Embryonic facial prominence (tissue), 1 donor: ENCODE measurements around the gene ARL8B.
"Not testable (repeated sequence)": the region's sequence is repeated elsewhere in the genome, so short reads cannot be mapped to it uniquely, and the experiment has no call there.

Source experiments
- DNase-seq: peaks from one replicate; pipeline ENCODE4 v3.0.0-alpha.2; 2016; ENCODE audit errors: extremely low spot score

Gene ARL8B

GRCh38 chr3:5122030-5122740, at the start of gene ARL8B:
TSS of gene ARL8B (plus strand) at chr3:5122292. CDS start at chr3:5122466, 174 bp downstream.
- DNase-seq, result peak; percentile 59

- DNase-seq, result no peak
These were observed 48.6 kb upstream of the ARL8B start for GRCh38 chr3:5073374-5074085.

DNA sequence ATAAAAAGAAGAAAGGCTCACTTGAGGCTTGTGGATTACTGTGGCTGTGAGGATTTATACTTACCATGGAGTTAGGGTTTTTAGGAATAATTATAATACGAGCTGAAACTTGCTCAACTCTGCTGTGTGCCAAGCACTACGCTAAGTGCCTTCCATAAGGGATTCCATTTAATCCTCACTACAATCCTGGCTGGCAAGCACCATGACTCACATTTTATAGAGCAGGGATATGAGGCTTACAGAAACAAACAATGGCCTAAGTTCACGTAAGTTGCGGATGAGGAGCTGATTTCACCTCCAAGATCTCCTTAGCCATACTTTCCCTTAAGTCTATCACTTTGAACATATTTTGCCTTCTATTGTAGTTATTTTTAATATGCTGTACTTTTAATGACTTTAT, 43.9 kb upstream of the ARL8B start:
- no peak for DNase-seq

DNA sequence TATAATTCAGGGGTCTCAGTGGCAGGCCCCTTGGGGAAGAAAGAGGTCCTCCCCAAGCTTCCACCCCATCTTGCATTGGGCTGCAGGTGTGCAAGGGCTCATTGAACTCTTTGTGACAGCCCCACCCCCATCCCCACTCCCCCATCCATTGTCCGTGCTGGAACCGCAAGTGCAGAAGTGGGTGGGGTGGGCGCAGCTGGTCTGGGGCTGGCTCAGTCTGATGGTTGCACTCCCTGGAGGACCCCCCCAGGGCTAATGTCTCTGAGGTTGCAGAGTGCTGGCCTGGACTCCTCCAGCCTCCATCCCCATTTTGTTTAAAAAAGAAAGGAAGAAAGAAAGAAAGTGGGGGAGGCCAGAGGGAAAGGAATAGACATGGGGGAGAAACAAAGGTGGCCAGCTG, 42.3 kb upstream of the ARL8B start:
- DNase-seq, result no peak

GRCh38 chr3:5080779-5081550, 41.1 kb upstream of the ARL8B start:
- no peak for DNase-seq

DNA sequence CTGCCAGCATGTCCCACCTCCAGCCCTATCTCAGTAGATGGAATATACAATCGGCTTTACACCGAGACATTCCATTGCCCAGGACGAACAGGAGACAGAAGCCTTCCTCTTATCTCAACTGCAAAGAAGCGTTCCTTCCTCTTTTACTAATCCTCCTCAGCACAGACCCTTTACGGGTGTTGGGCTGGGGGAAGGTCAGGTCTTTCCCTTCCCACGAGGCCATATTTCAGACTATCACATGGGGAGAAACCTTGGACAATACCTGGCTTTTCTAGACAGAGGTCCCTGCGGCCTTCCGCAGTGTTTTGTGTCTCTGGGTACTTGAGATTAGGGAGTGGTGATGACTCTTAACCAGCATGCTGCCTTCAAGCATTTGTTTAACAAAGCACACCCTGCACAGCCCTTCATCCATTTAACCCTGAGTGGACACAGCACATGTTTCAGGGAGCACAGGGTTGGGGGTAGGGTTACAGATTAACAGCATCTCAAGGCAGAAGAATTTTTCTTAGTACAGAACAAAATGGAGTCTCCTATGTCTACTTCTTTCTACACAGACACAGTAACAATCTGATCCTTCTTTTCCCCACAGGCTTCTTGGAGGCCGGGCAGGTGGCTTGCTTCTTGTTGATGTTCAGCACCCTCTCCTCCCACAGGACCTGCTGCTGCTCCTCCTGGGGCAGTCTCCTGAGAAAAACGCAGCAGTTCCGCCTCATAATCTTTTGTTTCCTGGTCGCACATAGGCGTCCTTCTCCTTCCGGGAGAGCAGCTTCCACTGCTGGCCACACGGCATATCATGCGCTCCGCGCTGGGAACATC, 39.9 kb upstream of the ARL8B start:
- not testable (repeated sequence) for DNase-seq

DNA sequence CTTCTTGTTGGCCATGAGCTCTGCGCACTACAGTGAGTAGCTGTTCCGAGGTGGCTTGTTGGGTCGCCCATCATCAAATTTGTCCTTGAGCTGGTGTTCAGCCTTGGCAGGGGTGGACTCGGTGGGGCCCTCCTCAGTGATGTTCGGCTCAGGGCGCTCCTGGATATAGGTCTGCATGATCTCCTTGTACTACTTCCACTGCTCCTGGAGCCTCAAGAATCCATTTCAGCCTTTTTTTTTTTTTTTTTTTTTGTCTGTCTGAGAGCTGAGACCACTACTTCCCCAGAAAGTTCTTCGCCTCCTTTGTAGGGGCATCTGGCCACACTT, 39.3 kb upstream of the ARL8B start:
- DNase-seq, result no peak

DNA sequence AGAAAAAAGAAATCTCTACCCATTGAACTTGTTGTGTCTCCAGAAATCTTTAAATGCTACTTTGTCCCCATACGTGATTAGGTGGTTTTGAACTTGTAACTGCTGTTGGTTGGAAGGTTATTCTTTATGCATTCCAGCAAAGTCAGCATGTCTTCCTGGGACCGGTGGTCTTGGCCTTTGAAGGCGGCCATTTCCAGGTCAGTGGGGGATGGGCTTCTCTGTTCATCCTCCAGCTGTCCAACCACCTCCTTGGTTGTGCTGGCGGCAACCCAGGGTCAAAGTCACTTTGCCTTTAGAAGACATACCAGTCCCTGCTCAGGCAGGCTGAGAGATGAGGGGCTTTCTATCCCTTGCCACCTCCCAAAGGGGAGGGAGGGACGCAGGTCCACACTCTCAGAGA, 37.9 kb upstream of the ARL8B start:
- DNase-seq, result no peak

DNA sequence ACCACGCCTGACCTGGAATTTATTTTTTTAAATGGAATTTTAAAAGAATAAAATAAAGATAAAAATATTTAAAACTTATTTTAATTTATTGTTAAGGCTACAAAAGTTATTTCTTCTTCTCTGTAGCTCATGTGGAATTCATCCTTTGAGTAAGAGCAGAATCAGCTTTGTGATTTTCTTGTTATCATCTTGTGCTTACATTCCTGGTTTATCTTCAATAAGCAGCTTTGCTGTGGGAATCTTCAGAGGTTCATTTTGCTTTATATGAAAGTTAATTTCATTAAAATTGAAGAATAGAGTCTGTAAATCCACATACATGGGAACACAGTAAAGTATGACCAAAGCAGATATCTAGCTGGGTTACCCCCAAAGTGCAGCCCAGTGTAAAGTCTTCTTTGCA, 35.4 kb upstream of the ARL8B start:
- DNase-seq, result no peak

DNA sequence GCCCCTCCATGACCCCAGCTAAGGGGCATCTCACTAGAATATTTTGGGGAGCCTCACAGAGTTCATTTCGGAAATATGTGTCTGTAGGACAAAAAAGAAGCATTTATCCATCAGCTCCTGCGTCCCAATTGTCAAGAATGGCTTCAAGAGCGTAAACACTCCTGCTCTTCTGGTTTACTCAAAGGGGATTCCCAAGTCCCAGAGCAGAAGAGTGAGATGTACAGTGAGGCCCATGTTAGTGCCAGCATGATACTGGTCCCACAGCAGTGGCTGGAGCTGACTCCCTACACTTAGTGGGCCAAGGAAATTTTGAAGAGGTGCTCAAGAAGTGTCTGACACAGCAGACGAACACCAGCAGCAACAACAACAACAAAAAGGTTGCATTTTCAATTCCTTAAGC, 34.9 kb upstream of the ARL8B start:
- no peak for DNase-seq

DNA sequence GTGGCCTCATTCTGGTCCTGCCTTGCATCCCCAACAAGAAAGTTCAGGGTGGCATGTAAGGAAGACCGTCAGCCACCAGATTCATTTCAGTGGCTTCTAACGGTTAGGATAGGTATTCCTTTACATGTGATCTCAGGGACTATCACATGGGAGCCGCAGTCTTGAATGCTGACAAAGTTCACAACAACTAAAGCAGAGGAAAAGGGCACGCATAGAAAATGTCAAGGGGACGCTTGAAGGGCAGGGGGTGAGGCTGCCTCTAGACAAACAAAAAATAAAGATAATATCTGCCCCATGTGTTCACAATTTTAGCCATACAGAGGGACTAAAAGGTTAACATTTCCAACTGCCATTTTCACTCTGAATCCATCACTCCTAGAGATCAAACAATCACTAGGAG, 31.9 kb upstream of the ARL8B start:
- no peak for DNase-seq

- DNase-seq, result no peak
These were observed 30.1 kb upstream of the ARL8B start for GRCh38 chr3:5092018-5092417.

GRCh38 chr3:5093731-5094130, 28.4 kb upstream of the ARL8B start:
- DNase-seq, result no peak

GRCh38 chr3:5095886-5096285, 26.2 kb upstream of the ARL8B start:
- peak; percentile 34 for DNase-seq

DNA sequence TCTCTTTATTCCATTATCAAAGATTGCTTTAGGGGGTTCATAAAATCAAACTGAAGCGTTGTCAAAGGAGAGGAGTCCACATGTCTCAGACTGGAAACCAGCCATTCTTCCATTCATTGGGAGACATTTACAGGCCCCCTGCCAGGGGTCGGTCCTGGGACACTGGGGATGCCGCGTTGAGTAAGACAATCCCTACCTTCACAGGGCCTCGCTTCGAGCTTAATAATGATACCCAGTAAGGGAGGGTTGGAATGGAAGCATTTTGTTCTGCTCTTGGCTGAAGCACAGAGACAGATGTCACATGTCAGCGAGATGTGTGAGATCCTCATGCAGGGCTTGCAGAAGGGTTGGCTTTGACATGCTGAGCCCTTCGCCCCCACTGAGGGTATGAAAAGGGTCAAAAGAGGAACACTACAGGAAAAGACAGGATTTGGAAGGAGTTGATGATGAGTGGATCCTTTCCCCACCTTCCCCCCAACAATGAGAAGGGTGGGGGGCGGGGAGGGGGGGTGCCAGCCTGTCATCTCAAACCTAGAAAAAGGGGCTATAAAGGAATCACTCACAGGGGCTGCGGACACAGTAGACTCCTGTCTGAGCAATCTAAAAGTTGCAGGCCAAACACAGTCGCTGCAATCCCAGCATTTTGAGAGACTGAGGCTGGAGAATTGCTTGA, 25.6 kb upstream of the ARL8B start:
- DNase-seq, result peak; percentile 16

GRCh38 chr3:5098346-5098745, 23.7 kb upstream of the ARL8B start:
- DNase-seq, result no peak

DNA sequence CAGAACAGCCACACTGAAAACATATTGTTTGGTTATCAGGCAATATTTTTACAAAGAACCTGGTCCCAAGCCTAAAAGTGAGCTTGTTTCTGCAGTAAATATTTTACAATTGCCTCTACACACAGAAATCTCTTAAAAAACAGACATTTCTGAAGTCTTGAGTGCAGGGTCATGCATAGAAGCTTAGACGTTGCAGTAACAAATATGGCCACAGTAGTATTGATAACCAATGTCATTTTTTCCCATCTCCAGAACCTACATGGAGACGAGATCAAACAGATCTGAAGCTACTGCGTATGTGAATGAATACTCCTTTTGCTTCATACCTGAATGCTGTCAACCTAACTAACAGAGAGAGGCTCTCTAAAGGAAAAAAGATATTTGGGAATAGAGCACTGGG, 19.6 kb upstream of the ARL8B start:
- DNase-seq, result no peak

DNA sequence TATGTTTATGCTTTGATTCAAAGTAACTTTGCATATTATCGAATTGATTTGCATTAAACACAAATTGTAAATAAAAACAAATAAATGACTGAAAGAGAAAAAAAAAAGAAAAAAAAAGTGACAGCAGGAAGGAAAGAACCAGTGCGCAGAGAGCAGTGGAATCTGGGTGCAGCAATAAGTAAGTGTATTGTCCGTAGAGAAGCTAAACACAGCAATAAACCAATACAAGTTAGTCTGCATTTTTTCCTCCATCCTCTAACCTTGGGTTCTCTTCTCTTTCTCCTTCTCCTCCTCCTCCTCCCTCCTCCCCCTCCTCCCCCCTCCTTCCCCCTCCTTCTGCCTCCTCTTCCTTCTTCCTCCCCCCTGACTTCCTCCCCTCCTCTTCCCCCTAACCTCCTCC, 18.3 kb upstream of the ARL8B start:
- no peak for DNase-seq

DNA sequence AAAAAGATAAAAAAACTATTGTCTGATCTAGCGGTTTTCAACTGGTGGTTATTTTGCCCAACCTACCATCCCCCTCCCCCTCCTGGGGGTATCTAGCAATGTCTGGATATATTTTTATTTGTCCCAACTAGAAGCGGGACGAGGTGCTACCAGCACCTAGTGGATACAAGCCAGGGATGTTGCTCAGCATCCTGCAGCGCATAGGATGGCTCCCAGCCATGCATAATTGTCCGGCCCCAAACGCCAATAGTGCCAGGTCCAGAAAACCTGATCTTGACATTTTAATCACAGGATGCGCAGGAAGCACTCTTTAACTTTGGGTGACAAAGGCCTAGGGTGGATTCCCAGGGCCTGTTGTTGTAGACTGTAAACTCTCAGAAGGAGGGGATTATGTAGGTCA, 17.0 kb upstream of the ARL8B start:
- no peak for DNase-seq

GRCh38 chr3:5106371-5106770, 15.7 kb upstream of the ARL8B start:
- not testable (repeated sequence) for DNase-seq

DNA sequence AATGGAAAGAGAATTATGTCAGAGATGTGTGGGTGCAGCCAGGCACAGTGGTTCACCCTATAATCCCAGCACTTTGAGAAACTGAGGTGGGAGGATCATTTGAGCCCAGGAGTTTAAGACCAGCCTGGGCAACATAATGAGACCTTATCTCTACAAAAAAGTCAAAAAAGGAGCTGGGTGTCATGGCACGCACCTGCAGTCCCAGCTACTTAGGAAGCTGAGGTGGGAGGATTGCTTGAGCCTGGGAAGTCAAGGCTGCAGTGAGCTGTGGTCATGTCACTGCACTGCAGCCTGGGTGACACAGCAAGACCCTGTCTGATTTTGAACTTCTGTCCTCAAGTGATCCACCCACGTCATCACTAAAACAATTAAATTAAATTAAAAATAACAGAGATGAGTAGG, 15.2 kb upstream of the ARL8B start:
- DNase-seq, result not testable (repeated sequence)
